Measurements from ENCODE around the gene CRYGN. TPM values are rescaled to one million over a fixed set of nuclear protein-coding genes. Genes with fewer than 3 reads are reported as not detected.

The CRYGN gene
- polyA plus RNA-seq, 1 donor (not counting 4 experiments of a cell fraction or from before 2014, with no cell fraction given), result not detected

GRCh38 chr7:151393031-151393977, 46.6 kb downstream of the CRYGN start:
- no peak for DNase-seq (ENCODE audit: low read depth, low spot score)
- Histone ChIP-seq H3K4me2 (ENCODE audit: control insufficient read depth, extremely low read depth, insufficient read depth, low read depth, low read length) (no peak overlapping the region), H3K36me3 (ENCODE audit: control insufficient read depth in 2 of 2, extremely low read depth in 1 of 2, insufficient read depth in 2 of 2, low read length in 2 of 2) (no peaks in the 10 kb centered on the region), H3K27me3 (ENCODE audit: control insufficient read depth, extremely low read depth, insufficient read depth, low read length) (peaks cover 18% of the 10 kb centered on the region), H3K4me1 (ENCODE audit: control insufficient read depth, extremely low read depth, insufficient read depth, low read length) (no peaks in the 10 kb centered on the region), H3K9me1 (ENCODE audit: control insufficient read depth, extremely low read depth, insufficient read depth, low read length) (no peaks in the 10 kb centered on the region), H3K79me2 (ENCODE audit: control insufficient read depth, insufficient read depth, low read length) (no peaks in the 10 kb centered on the region), H3K27ac (ENCODE audit: control insufficient read depth, insufficient read depth, low read length) (no peak overlapping the region), H2AFZ (ENCODE audit: control insufficient read depth, low read length) (no peak overlapping the region), H4K20me1 (ENCODE audit: control insufficient read depth, extremely low read depth, insufficient read depth, low read length) (no peaks in the 10 kb centered on the region), H3K9me3 (ENCODE audit: control insufficient read depth, low read depth, low read length) (no peaks in the 10 kb centered on the region), H3K4me3 (ENCODE audit: control insufficient read depth in 2 of 3, extremely low read depth in 1 of 3, insufficient read depth in 2 of 3, low read depth in 1 of 3, low read length in 3 of 3) (no peak overlapping the region), H3K9ac (ENCODE audit: control insufficient read depth, extremely low read depth, insufficient read depth, low read length) (no peak overlapping the region)
- dilution Hi-C loops (cut with MboI; ENCODE audit: extremely low pct_ligation_motif_present, low sequenced_read_pairs), result no loop called here
- TF ChIP-seq CTCF (optimal IDR thresholded peaks at IDR 0.05 in 1 of 3, IDR thresholded peaks at IDR 0.05 in 1 of 3, conservative IDR thresholded peaks at IDR 0.05 in 1 of 3; ENCODE audit: extremely low read depth in 1 of 3, insufficient read depth in 2 of 3, low read length in 3 of 3) (no peak), EZH2 (IDR thresholded peaks at IDR 0.05; ENCODE audit: low read length) (no peak)
- FAIRE-seq, result no peak

GRCh38 chr7:151392426-151392825, 47.5 kb downstream of the CRYGN start:
- H3K27ac ChIP-seq (ENCODE audit: control insufficient read depth, insufficient read depth, low read length), result no peak overlapping the region
- peaks cover 18% of the 10 kb centered on the region for H3K27me3 ChIP-seq (ENCODE audit: control insufficient read depth, extremely low read depth, insufficient read depth, low read length)
- no peaks in the 10 kb centered on the region for H3K36me3 ChIP-seq (ENCODE audit: control insufficient read depth in 2 of 2, extremely low read depth in 1 of 2, insufficient read depth in 2 of 2, low read length in 2 of 2)
- H3K9me1 ChIP-seq (ENCODE audit: control insufficient read depth, extremely low read depth, insufficient read depth, low read length), result no peaks in the 10 kb centered on the region
- TF ChIP-seq EZH2 (IDR thresholded peaks at IDR 0.05; ENCODE audit: low read length) (no peak), CTCF (optimal IDR thresholded peaks at IDR 0.05 in 1 of 3, IDR thresholded peaks at IDR 0.05 in 1 of 3, conservative IDR thresholded peaks at IDR 0.05 in 1 of 3; ENCODE audit: extremely low read depth in 1 of 3, insufficient read depth in 2 of 3, low read length in 3 of 3) (no peak)
- no peaks in the 10 kb centered on the region for H3K4me1 ChIP-seq (ENCODE audit: control insufficient read depth, extremely low read depth, insufficient read depth, low read length)
- DNase-seq (ENCODE audit: low read depth, low spot score) (no peak), FAIRE-seq (no peak)
- H3K79me2 ChIP-seq (ENCODE audit: control insufficient read depth, insufficient read depth, low read length), result no peaks in the 10 kb centered on the region
- H3K9ac ChIP-seq (ENCODE audit: control insufficient read depth, extremely low read depth, insufficient read depth, low read length), result no peak overlapping the region
- no peaks in the 10 kb centered on the region for H3K9me3 ChIP-seq (ENCODE audit: control insufficient read depth, low read depth, low read length)
- H3K4me3 ChIP-seq (ENCODE audit: control insufficient read depth in 2 of 3, extremely low read depth in 1 of 3, insufficient read depth in 2 of 3, low read depth in 1 of 3, low read length in 3 of 3), result no peak overlapping the region
- no peaks in the 10 kb centered on the region for H4K20me1 ChIP-seq (ENCODE audit: control insufficient read depth, extremely low read depth, insufficient read depth, low read length)
- no peak overlapping the region for H2AFZ ChIP-seq (ENCODE audit: control insufficient read depth, low read length)
- dilution Hi-C loops (cut with MboI; ENCODE audit: extremely low pct_ligation_motif_present, low sequenced_read_pairs), result no loop called here
- H3K4me2 ChIP-seq (ENCODE audit: control insufficient read depth, extremely low read depth, insufficient read depth, low read depth, low read length), result no peak overlapping the region

Measured in keratinocyte (primary cell).